CD8-positive, alpha-beta memory T cell (primary cell): ENCODE measurements around the gene NOD2. TPM values are rescaled to one million over a fixed set of nuclear protein-coding genes. Genes with fewer than 3 reads are reported as not detected.

ENCODE experiments used
- CTCF ChIA-PET: fragments of 350-600 bp; sonication (Branson Sonifier 250); formaldehyde crosslinking; loops from one replicate; lab custom pipeline; 2021; ENCODE audit warnings: antibody characterized with exemption; lab: Charles Lee
- POLR2A ChIA-PET: fragments of 350-600 bp; sonication (Branson Sonifier 250); formaldehyde crosslinking; loops from one replicate; lab custom pipeline; 2021; ENCODE audit warnings: antibody characterized with exemption; lab: Charles Lee
- DNase-seq, 5 donors: peaks; one replicate each; pipeline versions ENCODE4 v3.0.0 to v3.0.0-alpha.2; 2020 to 2022; ENCODE audit warnings: mixed read lengths in 1 of 5
- H3K27ac ChIP-seq: one replicate; pipeline ENCODE4 v1.7.0; 2013; ENCODE audit warnings: low read depth, mild to moderate bottlenecking, low read length, moderate library complexity
- H3K27me3 ChIP-seq: 2 replicates; pipeline ENCODE4 v1.7.0; 2013; ENCODE audit warnings: low read length, mild to moderate bottlenecking; ENCODE audit not compliant: insufficient read depth, poor library complexity, severe bottlenecking
- H3K36me3 ChIP-seq: 2 replicates; pipeline ENCODE4 v1.7.0; 2013; ENCODE audit warnings: mild to moderate bottlenecking, low read length, moderate library complexity; ENCODE audit not compliant: insufficient read depth
- H3K4me1 ChIP-seq: 2 replicates; pipeline ENCODE4 v1.7.0; 2013; ENCODE audit warnings: mild to moderate bottlenecking, low read length, moderate library complexity; ENCODE audit not compliant: insufficient read depth
- H3K4me3 ChIP-seq: 2 replicates; pipeline ENCODE4 v1.7.0; 2013; ENCODE audit warnings: mild to moderate bottlenecking, low read length
- H3K9me3 ChIP-seq: 2 replicates; pipeline ENCODE4 v1.7.0; 2013; ENCODE audit warnings: mild to moderate bottlenecking, low read length
- H3K27ac Mint-ChIP-seq, 8 donors: one replicate each; pipeline ENCODE4 v1.8.0; 2020 to 2021; ENCODE audit warnings: mixed read lengths in 8 of 8, mild to moderate bottlenecking in 6 of 8, inconsistent platforms in 3 of 8, moderate library complexity in 3 of 8
- H3K27me3 Mint-ChIP-seq, 2 donors: one replicate each; pipeline ENCODE4 v1.8.0; 2020 to 2021; ENCODE audit warnings: mixed read lengths in 2 of 2, mild to moderate bottlenecking in 1 of 2, moderate library complexity in 1 of 2
- H3K36me3 Mint-ChIP-seq, 3 donors: one replicate each; pipeline ENCODE4 v1.8.0; 2020 to 2021; ENCODE audit warnings: mixed read lengths in 3 of 3, inconsistent platforms in 1 of 3, mild to moderate bottlenecking in 1 of 3
- H3K4me1 Mint-ChIP-seq, 3 donors: one replicate each; pipeline ENCODE4 v1.8.0; 2020 to 2021; ENCODE audit warnings: mixed read lengths in 3 of 3, inconsistent platforms in 1 of 3, mild to moderate bottlenecking in 1 of 3
- H3K4me3 Mint-ChIP-seq, 7 donors: one replicate each; pipeline ENCODE4 v1.8.0; 2020 to 2021; ENCODE audit warnings: mixed read lengths in 7 of 7, mild to moderate bottlenecking in 6 of 7, moderate library complexity in 4 of 7, inconsistent platforms in 2 of 7
- H3K9me3 Mint-ChIP-seq, 5 donors: one replicate each; pipeline ENCODE4 v1.8.0; 2020 to 2022; ENCODE audit warnings: mixed read lengths in 5 of 5, mild to moderate bottlenecking in 3 of 5, moderate library complexity in 2 of 5, inconsistent platforms in 1 of 5
- polyA plus RNA-seq: library from polyadenylated mRNA; unstranded; fragments of 300-500 nt; fragmentation: Illumina TruSeq; gene quantifications from one replicate; pipeline ENCODE4 v1.2.3, GENCODE V29; 2021
- total RNA-seq, 2 experiments: library from RNA; stranded (reverse); gene quantifications; one replicate each; pipeline ENCODE4 v1.2.3, GENCODE V29; 2021

The NOD2 gene
- total and polyA plus RNA-seq, 3 experiments from 2014 or later: 1.8 to 1.9 (median 1.8) TPM

- no peaks in the 10 kb centered on the region for H3K9me3 ChIP-seq
- H3K4me3 ChIP-seq: no peak overlapping the region
- H3K27ac ChIP-seq: no peak overlapping the region
- no peak for DNase-seq
- H3K36me3 ChIP-seq: no peaks in the 10 kb centered on the region
- peaks cover 0 to 8% (median 0%) of the 10 kb centered on the region in 3 donors for H3K4me1 Mint-ChIP-seq
- no peaks in the 10 kb centered on the region for H3K9me3 Mint-ChIP-seq
- POLR2A ChIA-PET: interaction anchor here (1.9 kb wide), 1 partner anchor 9 kb away, joined by 5 read pairs; the partner anchor contains the start of gene CYLD
- CTCF ChIA-PET: no interaction called here
- H3K27ac Mint-ChIP-seq: peak overlapping the region in 4 of 8 donors; percentile 17 to 77 (median 53)
- H3K36me3 Mint-ChIP-seq: peaks cover 0 to 9% (median 0%) of the 10 kb centered on the region in 3 donors
- peaks cover 17% of the 10 kb centered on the region for H3K4me1 ChIP-seq
- H3K27me3 Mint-ChIP-seq: peaks cover 0 to 2% of the 10 kb centered on the region in 2 donors
- no peak overlapping the region for H3K4me3 Mint-ChIP-seq
- no peaks in the 10 kb centered on the region for H3K27me3 ChIP-seq
Observed at GRCh38 chr16:50731989-50732832, 38.8 kb downstream of the NOD2 start.

- Mint-ChIP-seq H3K4me3 (no peak overlapping the region), H3K36me3 (peaks cover 0 to 12% (median 0%) of the 10 kb centered on the region in 3 donors), H3K27ac (peak overlapping the region in 1 of 8 donors; percentile 30), H3K9me3 (no peaks in the 10 kb centered on the region), H3K27me3 (peaks cover 0 to 2% of the 10 kb centered on the region in 2 donors), H3K4me1 (peaks cover 0 to 8% (median 0%) of the 10 kb centered on the region in 3 donors)
- Histone ChIP-seq H3K4me3 (no peak overlapping the region), H3K4me1 (peaks cover 17% of the 10 kb centered on the region), H3K36me3 (no peaks in the 10 kb centered on the region), H3K27me3 (no peaks in the 10 kb centered on the region), H3K27ac (no peak overlapping the region), H3K9me3 (no peaks in the 10 kb centered on the region)
- DNase-seq: no peak
- ChIA-PET POLR2A (no interaction called here), CTCF (no interaction called here)
Observed at GRCh38 chr16:50733468-50733867, 40.1 kb downstream of the NOD2 start.

- CTCF ChIA-PET: interaction anchor here (0.8 to 1.6 kb wide), 3 partner anchors 11 to 68 kb away, joined by 3 to 5 read pairs (median 4); no protein-coding TSS in a partner anchor
- H3K9me3 Mint-ChIP-seq: no peaks in the 10 kb centered on the region
- H3K4me1 Mint-ChIP-seq: peaks cover 2 to 13% (median 4%) of the 10 kb centered on the region in 3 donors
- H3K27ac Mint-ChIP-seq: peak overlapping the region in 3 of 8 donors; percentile 8 to 59 (median 12)
- Histone ChIP-seq H3K4me3 (no peak overlapping the region), H3K4me1 (peaks cover 15% of the 10 kb centered on the region), H3K36me3 (no peaks in the 10 kb centered on the region), H3K9me3 (no peaks in the 10 kb centered on the region), H3K27me3 (no peaks in the 10 kb centered on the region), H3K27ac (no peak overlapping the region)
- peaks cover 0 to 2% of the 10 kb centered on the region in 2 donors for H3K27me3 Mint-ChIP-seq
- DNase-seq: no peak
- H3K4me3 Mint-ChIP-seq: peak overlapping the region in 1 of 7 donors; percentile 18
- peaks cover 0 to 13% (median 4%) of the 10 kb centered on the region in 3 donors for H3K36me3 Mint-ChIP-seq
- POLR2A ChIA-PET: no interaction called here
Observed at GRCh38 chr16:50735629-50736122, 42.3 kb downstream of the NOD2 start.

GRCh38 chr16:50736448-50736847 lies 43.0 kb downstream of the NOD2 start:
- H3K9me3 ChIP-seq: no peaks in the 10 kb centered on the region
- Mint-ChIP-seq H3K27ac (no peak overlapping the region), H3K36me3 (peaks cover 0 to 13% (median 4%) of the 10 kb centered on the region in 3 donors), H3K4me3 (no peak overlapping the region), H3K9me3 (no peaks in the 10 kb centered on the region), H3K27me3 (peaks cover 0 to 2% of the 10 kb centered on the region in 2 donors), H3K4me1 (peaks cover 8 to 16% (median 12%) of the 10 kb centered on the region in 3 donors)
- CTCF ChIA-PET: interaction anchor here (0.8 to 1.3 kb wide), 2 partner anchors 10 to 63 kb away, joined by 3 to 5 read pairs; no protein-coding TSS in a partner anchor
- POLR2A ChIA-PET: no interaction called here
- no peaks in the 10 kb centered on the region for H3K27me3 ChIP-seq
- H3K36me3 ChIP-seq: no peaks in the 10 kb centered on the region
- H3K4me3 ChIP-seq: no peak overlapping the region
- no peak overlapping the region for H3K27ac ChIP-seq
- peaks cover 13% of the 10 kb centered on the region for H3K4me1 ChIP-seq
- no peak for DNase-seq

- Histone ChIP-seq H3K27me3 (no peaks in the 10 kb centered on the region), H3K27ac (no peak overlapping the region), H3K4me3 (no peak overlapping the region), H3K4me1 (peaks cover 6% of the 10 kb centered on the region), H3K9me3 (no peaks in the 10 kb centered on the region), H3K36me3 (no peaks in the 10 kb centered on the region)
- no peak for DNase-seq
- H3K9me3 Mint-ChIP-seq: no peaks in the 10 kb centered on the region
- peak overlapping the region in 1 of 7 donors; percentile 6 for H3K4me3 Mint-ChIP-seq
- H3K27ac Mint-ChIP-seq: peak overlapping the region in 2 of 8 donors; percentile 11 to 43
- CTCF ChIA-PET: interaction anchor here (0.8 to 1.6 kb wide), 4 partner anchors 10 to 76 kb away, joined by 3 to 5 read pairs (median 4); no protein-coding TSS in a partner anchor
- POLR2A ChIA-PET: no interaction called here
- peaks cover 0 to 4% of the 10 kb centered on the region in 2 donors for H3K27me3 Mint-ChIP-seq
- H3K4me1 Mint-ChIP-seq: peaks cover 11 to 16% (median 15%) of the 10 kb centered on the region in 3 donors
- peaks cover 0 to 11% (median 4%) of the 10 kb centered on the region in 3 donors for H3K36me3 Mint-ChIP-seq
Observed at GRCh38 chr16:50737420-50737959, 44.1 kb downstream of the NOD2 start.

GRCh38 chr16:50739031-50739430 lies 45.6 kb downstream of the NOD2 start:
- peak overlapping the region in 5 of 8 donors; percentile 17 to 95 (median 59) for H3K27ac Mint-ChIP-seq
- Histone ChIP-seq H3K27ac (no peak overlapping the region), H3K36me3 (no peaks in the 10 kb centered on the region), H3K4me1 (peaks cover 11% of the 10 kb centered on the region), H3K27me3 (no peaks in the 10 kb centered on the region), H3K9me3 (no peaks in the 10 kb centered on the region), H3K4me3 (no peak overlapping the region)
- H3K27me3 Mint-ChIP-seq: peaks cover 0 to 5% of the 10 kb centered on the region in 2 donors
- peak overlapping the region in 1 of 7 donors; percentile 9 for H3K4me3 Mint-ChIP-seq
- no peak for DNase-seq
- H3K36me3 Mint-ChIP-seq: peaks cover 0 to 19% (median 4%) of the 10 kb centered on the region in 3 donors
- ChIA-PET CTCF (interaction anchor here (3.1 kb wide), 1 partner anchor 72 kb away, joined by 29 read pairs; no protein-coding TSS in a partner anchor), POLR2A (no interaction called here)
- H3K4me1 Mint-ChIP-seq: peaks cover 21 to 24% (median 23%) of the 10 kb centered on the region in 3 donors
- no peaks in the 10 kb centered on the region for H3K9me3 Mint-ChIP-seq

GRCh38 chr16:50740736-50741135 lies 47.3 kb downstream of the NOD2 start:
- CTCF ChIA-PET: interaction anchor here (1.3 to 3.1 kb wide), 3 partner anchors 42 to 74 kb away, joined by 4 to 29 read pairs (median 5); partner anchors contain the start of gene SNX20
- no peak for DNase-seq
- Histone ChIP-seq H3K9me3 (no peaks in the 10 kb centered on the region), H3K4me1 (peaks cover 22% of the 10 kb centered on the region), H3K36me3 (no peaks in the 10 kb centered on the region), H3K27ac (no peak overlapping the region), H3K27me3 (no peaks in the 10 kb centered on the region), H3K4me3 (peak overlapping the region; percentile 80)
- H3K27ac Mint-ChIP-seq: peak overlapping the region; percentile 36 to 99 (median 98)
- H3K27me3 Mint-ChIP-seq: peaks cover 0 to 6% of the 10 kb centered on the region in 2 donors
- H3K4me1 Mint-ChIP-seq: peaks cover 38 to 41% (median 40%) of the 10 kb centered on the region in 3 donors
- no peaks in the 10 kb centered on the region for H3K9me3 Mint-ChIP-seq
- peaks cover 5 to 34% (median 15%) of the 10 kb centered on the region in 3 donors for H3K36me3 Mint-ChIP-seq
- H3K4me3 Mint-ChIP-seq: peak overlapping the region in 6 of 7 donors; percentile 48 to 94 (median 86)
- POLR2A ChIA-PET: interaction anchor here (0.6 to 1.3 kb wide), 2 partner anchors 9 to 75 kb away, joined by 3 to 5 read pairs; no protein-coding TSS in a partner anchor
